T-cell (primary cell): ENCODE data around the gene ABCF2. TPM values are rescaled to one million over a fixed set of nuclear protein-coding genes. Genes with fewer than 3 reads are reported as not detected.

Source experiments
- ATAC-seq, 4 experiments: fragments of 200-7000 bp in 3 of 4; fragments of 150-1000 bp in 1 of 4; cut with Tn5 transposase; replicated peaks in 1 of 4; 1 replicate in 3 of 4; 2 replicates in 1 of 4; pipeline ENCODE4 v1.10.0; 2021; ENCODE audit warnings: moderate library complexity in 3 of 4, mild to moderate bottlenecking in 2 of 4, moderate number of reproducible peaks in 1 of 4
- CTCF ChIA-PET, 2 donors: fragments of 300-600 bp; sonication (Branson Sonifier 250); formaldehyde crosslinking; loops; one replicate each; lab custom pipeline; 2022; ENCODE audit warnings: antibody characterized with exemption in 2 of 2; lab: Charles Lee
- POLR2A ChIA-PET, 2 donors: fragments of 300-600 bp; sonication (Branson Sonifier 250); formaldehyde crosslinking; loops; one replicate each; lab custom pipeline; 2022; ENCODE audit warnings: antibody characterized with exemption in 2 of 2; lab: Charles Lee
- DNase-seq, 35 experiments: peaks; one replicate each; pipeline versions ENCODE4 v3.0.0 to v3.0.0-alpha.2; 2013 to 2023
- H3K27ac ChIP-seq: one replicate; pipeline ENCODE4 v1.5.1; 2013; ENCODE audit warnings: low read length
- H3K27me3 ChIP-seq, 2 experiments: replicated peaks in 1 of 2; 1 replicate in 1 of 2; 2 replicates in 1 of 2; pipeline versions ENCODE4 v1.6.1 to v1.7.0; 2013; ENCODE audit warnings: low read length in 1 of 2, mixed read lengths in 1 of 2; ENCODE audit not compliant: control insufficient read depth in 2 of 2, insufficient read depth in 2 of 2; ENCODE audit errors: extremely low read depth in 1 of 2
- H3K36me3 ChIP-seq, 2 donors: 1 replicate in 1 of 2; 2 replicates in 1 of 2; pipeline versions ENCODE4 v1.6.1 to v1.7.0; 2013; ENCODE audit warnings: low read length in 1 of 2; ENCODE audit not compliant: control insufficient read depth in 2 of 2, insufficient read depth in 1 of 2; ENCODE audit errors: extremely low read depth in 1 of 2
- H3K4me1 ChIP-seq, 2 experiments: 1 replicate in 1 of 2; 2 replicates in 1 of 2; pipeline versions ENCODE4 v1.6.1 to v1.7.0; 2013; ENCODE audit warnings: low read length in 2 of 2, mixed read lengths in 1 of 2; ENCODE audit not compliant: insufficient read depth in 2 of 2, control insufficient read depth in 1 of 2; ENCODE audit errors: extremely low read depth in 1 of 2
- H3K4me3 ChIP-seq, 2 donors: 1 replicate in 1 of 2; 2 replicates in 1 of 2; pipeline versions ENCODE4 v1.5.1 to v1.7.0; 2013; ENCODE audit warnings: mild to moderate bottlenecking in 2 of 2, low read length in 1 of 2, moderate library complexity in 1 of 2; ENCODE audit not compliant: control insufficient read depth in 1 of 2; ENCODE audit errors: extremely low read depth in 1 of 2
- H3K9me3 ChIP-seq: 2 replicates; pipeline ENCODE4 v1.7.0; 2013
- H3K27ac Mint-ChIP-seq, 2 donors: one replicate each; pipeline ENCODE4 v1.8.0; 2020 to 2021; ENCODE audit warnings: mild to moderate bottlenecking in 2 of 2, mixed read lengths in 2 of 2
- H3K27me3 Mint-ChIP-seq, 2 donors: one replicate each; pipeline ENCODE4 v1.8.0; 2021 to 2022; ENCODE audit warnings: mixed read lengths in 2 of 2
- H3K36me3 Mint-ChIP-seq: one replicate; pipeline ENCODE4 v1.8.0; 2021; ENCODE audit warnings: mixed read lengths
- H3K4me1 Mint-ChIP-seq, 3 donors: one replicate each; pipeline ENCODE4 v1.8.0; 2020 to 2022; ENCODE audit warnings: mixed read lengths in 3 of 3, mild to moderate bottlenecking in 1 of 3
- H3K4me3 Mint-ChIP-seq, 3 donors: one replicate each; pipeline ENCODE4 v1.8.0; 2020 to 2022; ENCODE audit warnings: mild to moderate bottlenecking in 3 of 3, mixed read lengths in 3 of 3, moderate library complexity in 3 of 3
- H3K9me3 Mint-ChIP-seq, 3 donors: one replicate each; pipeline ENCODE4 v1.8.0; 2020 to 2022; ENCODE audit warnings: mixed read lengths in 3 of 3
- WGBS: methylation state at CpG from one replicate; pipeline ENCODE4 v1.1.5; 2013; ENCODE audit warnings: missing lambda C conversion rate; ENCODE audit not compliant: insufficient coverage; 5-methylcytosine and 5-hydroxymethylcytosine counted together
- total RNA-seq, 35 experiments: library from RNA in 6 of 35; stranded (reverse) in 6 of 35; fragments of 120-200 nt in 1 of 35; gene quantifications; one replicate each; pipeline versions ENCODE4 v1.2.1 to v1.2.4 and lab custom pipeline; 2013 to 2026

The ABCF2 gene
- total RNA-seq, 5 donors from 2014 or later (not counting 1 experiment from before 2014, with no cell fraction given): 22.9 to 39.7 (median 38.8) TPM

DNA sequence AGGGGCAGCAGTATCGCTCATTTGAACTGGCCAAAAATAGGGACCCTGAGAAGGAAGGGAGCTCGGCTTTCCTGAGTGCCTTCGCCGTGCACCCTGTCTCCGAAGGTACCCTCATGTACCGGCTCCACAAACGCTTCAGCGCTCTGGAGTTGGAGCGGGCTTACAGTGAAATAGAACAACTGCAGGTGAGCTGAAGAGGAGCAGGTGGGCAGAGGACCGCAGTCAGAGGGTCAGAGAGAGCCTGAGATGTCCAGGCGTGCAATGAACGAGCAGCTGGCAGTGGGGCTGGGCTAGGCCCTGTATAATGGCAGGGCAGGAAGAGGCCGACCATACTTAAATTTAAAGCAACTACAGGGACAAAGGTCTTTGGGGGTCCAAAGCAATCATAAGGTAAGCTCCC lies 9.4 kb upstream of the ABCF2 start:
- Histone ChIP-seq H3K4me1 (peaks cover 6 to 33% of the 10 kb centered on the region in 2 experiments), H3K9me3 (no peaks in the 10 kb centered on the region), H3K4me3 (no peak overlapping the region), H3K27me3 (no peaks in the 10 kb centered on the region), H3K27ac (no peak overlapping the region), H3K36me3 (peaks cover 6 to 53% of the 10 kb centered on the region in 2 donors)
- DNase-seq: no peak
- ChIA-PET CTCF (interaction anchor here (0.7 kb wide), 2 partner anchors 10 to 11 kb away, joined by 3 read pairs; no protein-coding TSS in a partner anchor), POLR2A (interaction anchor here in 1 of 2 donors (0.6 kb wide), 1 partner anchor 1228 kb away, joined by 3 read pairs; no protein-coding TSS in a partner anchor)
- 98% methylated on average over 11 of the region's 13 CpGs for WGBS
- Mint-ChIP-seq H3K4me3 (no peak overlapping the region), H3K27me3 (no peaks in the 10 kb centered on the region), H3K27ac (no peak overlapping the region), H3K9me3 (no peaks in the 10 kb centered on the region), H3K4me1 (peaks cover 36 to 37% (median 37%) of the 10 kb centered on the region in 3 donors), H3K36me3 (peaks cover 9% of the 10 kb centered on the region)
- ATAC-seq: no peak

DNA sequence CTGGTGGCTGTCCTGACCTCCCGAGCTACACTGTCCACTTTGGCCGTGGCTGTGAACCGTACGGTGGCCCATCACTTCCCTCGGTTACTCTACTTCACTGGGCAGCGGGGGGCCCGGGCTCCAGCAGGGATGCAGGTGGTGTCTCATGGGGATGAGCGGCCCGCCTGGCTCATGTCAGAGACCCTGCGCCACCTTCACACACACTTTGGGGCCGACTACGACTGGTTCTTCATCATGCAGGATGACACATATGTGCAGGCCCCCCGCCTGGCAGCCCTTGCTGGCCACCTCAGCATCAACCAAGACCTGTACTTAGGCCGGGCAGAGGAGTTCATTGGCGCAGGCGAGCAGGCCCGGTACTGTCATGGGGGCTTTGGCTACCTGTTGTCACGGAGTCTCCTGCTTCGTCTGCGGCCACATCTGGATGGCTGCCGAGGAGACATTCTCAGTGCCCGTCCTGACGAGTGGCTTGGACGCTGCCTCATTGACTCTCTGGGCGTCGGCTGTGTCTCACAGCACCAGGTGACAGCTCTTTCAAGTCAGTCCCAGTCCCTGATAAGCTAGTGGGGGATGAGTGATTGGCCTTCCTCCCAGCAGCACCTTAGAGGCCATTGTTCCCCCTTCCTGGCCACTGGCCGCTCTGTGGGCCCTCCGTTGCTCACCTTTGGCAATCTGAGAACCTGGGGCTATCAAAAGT lies 8.2 kb upstream of the ABCF2 start:
- Mint-ChIP-seq H3K4me3 (peak overlapping the region in 2 of 3 donors; percentile 3 to 96), H3K27me3 (no peaks in the 10 kb centered on the region), H3K9me3 (no peaks in the 10 kb centered on the region), H3K27ac (no peak overlapping the region), H3K36me3 (peaks cover 9% of the 10 kb centered on the region), H3K4me1 (peaks cover 36 to 41% (median 38%) of the 10 kb centered on the region in 3 donors)
- ChIA-PET CTCF (no interaction called here), POLR2A (interaction anchor here in 1 of 2 donors (1.0 kb wide), 1 partner anchor 13 kb away, joined by 7 read pairs; no protein-coding TSS in a partner anchor)
- H3K4me3 ChIP-seq: no peak overlapping the region
- ATAC-seq (no peak), DNase-seq (no peak)
- H3K9me3 ChIP-seq: no peaks in the 10 kb centered on the region
- H3K36me3 ChIP-seq: peaks cover 6 to 53% of the 10 kb centered on the region in 2 donors
- no peaks in the 10 kb centered on the region for H3K27me3 ChIP-seq
- 97% methylated on average over 27 of the region's 28 CpGs for WGBS
- peaks cover 6 to 33% of the 10 kb centered on the region in 2 experiments for H3K4me1 ChIP-seq
- H3K27ac ChIP-seq: no peak overlapping the region

DNA sequence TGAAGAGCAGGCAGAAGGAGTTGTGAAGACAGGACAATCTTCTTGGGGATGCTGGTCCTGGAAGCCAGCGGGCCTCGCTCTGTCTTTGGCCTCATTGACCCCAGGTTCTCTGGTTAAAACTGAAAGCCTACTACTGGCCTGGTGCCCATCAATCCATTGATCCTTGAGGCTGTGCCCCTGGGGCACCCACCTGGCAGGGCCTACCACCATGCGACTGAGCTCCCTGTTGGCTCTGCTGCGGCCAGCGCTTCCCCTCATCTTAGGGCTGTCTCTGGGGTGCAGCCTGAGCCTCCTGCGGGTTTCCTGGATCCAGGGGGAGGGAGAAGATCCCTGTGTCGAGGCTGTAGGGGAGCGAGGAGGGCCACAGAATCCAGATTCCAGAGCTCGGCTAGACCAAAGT lies 6.8 kb upstream of the ABCF2 start:
- no peak for DNase-seq

DNA sequence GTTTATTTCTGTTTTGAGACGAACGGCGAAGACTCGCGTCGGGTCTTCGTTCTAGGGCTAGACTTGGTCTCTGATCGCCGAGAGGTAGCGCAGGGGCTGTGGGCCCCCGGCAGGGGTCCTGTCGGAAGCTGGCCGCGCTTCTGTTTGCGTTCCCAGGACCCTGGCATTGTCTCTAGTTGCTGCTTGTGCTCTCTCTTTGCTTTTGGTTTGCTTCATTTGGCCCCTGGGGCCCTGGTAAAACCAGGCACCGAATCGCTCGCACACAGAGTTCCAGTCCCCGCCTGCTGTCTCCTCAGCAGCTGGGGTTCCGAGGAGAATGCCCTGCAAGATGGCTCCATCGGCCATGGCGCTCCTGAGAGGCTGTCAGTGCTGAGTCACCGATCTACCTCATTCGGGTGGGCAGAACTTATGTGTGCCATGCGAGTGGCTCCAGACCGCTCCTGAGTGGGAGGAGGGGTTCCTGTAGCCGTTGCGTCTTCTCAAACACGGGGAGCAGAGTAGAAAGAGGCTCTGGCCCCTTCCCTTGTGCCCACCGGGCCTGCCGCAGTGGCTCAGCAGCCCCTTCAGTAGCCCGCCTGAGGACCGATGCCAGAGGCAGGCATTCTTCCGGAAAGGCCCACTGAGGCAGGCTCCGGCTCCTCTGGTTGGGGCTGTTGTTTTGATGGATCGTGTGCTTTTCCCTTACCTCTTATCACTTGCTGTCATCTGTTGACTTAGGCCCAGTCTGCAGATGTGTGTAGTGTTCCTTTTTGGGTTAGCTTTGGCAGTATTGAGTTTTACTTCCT lies 6.1 kb upstream of the ABCF2 start:
- WGBS: under 1% methylated on average over 27 of the region's 36 CpGs
- POLR2A ChIA-PET: interaction anchor here in 1 of 2 donors (1.0 kb wide), 1 partner anchor 10 kb away, joined by 3 read pairs; no protein-coding TSS in a partner anchor
- peak overlapping the region; percentile 65 to 95 for H3K4me3 ChIP-seq
- H3K36me3 ChIP-seq: peaks cover 6 to 41% of the 10 kb centered on the region in 2 donors
- peak overlapping the region; percentile 95 for H3K27ac Mint-ChIP-seq
- H3K27me3 Mint-ChIP-seq: no peaks in the 10 kb centered on the region
- peak overlapping the region; percentile 96 to 100 (median 99) for H3K4me3 Mint-ChIP-seq
- DNase-seq (peak in 32 of 35 experiments; percentile 29 to 72 (median 50)), ATAC-seq (peak; percentile 56 to 61 (median 57))
- CTCF ChIA-PET: interaction anchor here in 1 of 2 donors (0.9 to 1.8 kb wide), 3 partner anchors 11 kb away, joined by 3 to 8 read pairs (median 5); no protein-coding TSS in a partner anchor
- H3K36me3 Mint-ChIP-seq: peaks cover 9% of the 10 kb centered on the region
- peaks cover 40 to 42% (median 40%) of the 10 kb centered on the region in 3 donors for H3K4me1 Mint-ChIP-seq
- H3K9me3 ChIP-seq: no peaks in the 10 kb centered on the region
- H3K27me3 ChIP-seq: no peaks in the 10 kb centered on the region
- peak overlapping the region; percentile 40 for H3K27ac ChIP-seq
- H3K9me3 Mint-ChIP-seq: no peaks in the 10 kb centered on the region
- peaks cover 6 to 33% of the 10 kb centered on the region in 2 experiments for H3K4me1 ChIP-seq

More for the DNA sequence above, 6.8 kb upstream of the ABCF2 start:
- Histone ChIP-seq H3K27ac (no peak overlapping the region), H3K36me3 (peaks cover 6 to 47% of the 10 kb centered on the region in 2 donors), H3K4me3 (peak overlapping the region in 1 of 2 donors; percentile 65), H3K9me3 (no peaks in the 10 kb centered on the region), H3K27me3 (no peaks in the 10 kb centered on the region), H3K4me1 (peaks cover 6 to 33% of the 10 kb centered on the region in 2 experiments)
- Mint-ChIP-seq H3K4me3 (peak overlapping the region; percentile 96 to 100 (median 99)), H3K27ac (peak overlapping the region; percentile 95), H3K36me3 (peaks cover 9% of the 10 kb centered on the region), H3K4me1 (peaks cover 36 to 41% (median 38%) of the 10 kb centered on the region in 3 donors), H3K27me3 (no peaks in the 10 kb centered on the region), H3K9me3 (no peaks in the 10 kb centered on the region)
- WGBS: 97% methylated on average over 3 of the region's 9 CpGs
- ATAC-seq: no peak
- CTCF ChIA-PET: interaction anchor here in 1 of 2 donors (1.8 kb wide), 1 partner anchor 10 kb away, joined by 5 read pairs; no protein-coding TSS in a partner anchor
- POLR2A ChIA-PET: interaction anchor here (1.0 kb wide), 2 partner anchors 10 to 12 kb away, joined by 3 to 7 read pairs; no protein-coding TSS in a partner anchor

DNA sequence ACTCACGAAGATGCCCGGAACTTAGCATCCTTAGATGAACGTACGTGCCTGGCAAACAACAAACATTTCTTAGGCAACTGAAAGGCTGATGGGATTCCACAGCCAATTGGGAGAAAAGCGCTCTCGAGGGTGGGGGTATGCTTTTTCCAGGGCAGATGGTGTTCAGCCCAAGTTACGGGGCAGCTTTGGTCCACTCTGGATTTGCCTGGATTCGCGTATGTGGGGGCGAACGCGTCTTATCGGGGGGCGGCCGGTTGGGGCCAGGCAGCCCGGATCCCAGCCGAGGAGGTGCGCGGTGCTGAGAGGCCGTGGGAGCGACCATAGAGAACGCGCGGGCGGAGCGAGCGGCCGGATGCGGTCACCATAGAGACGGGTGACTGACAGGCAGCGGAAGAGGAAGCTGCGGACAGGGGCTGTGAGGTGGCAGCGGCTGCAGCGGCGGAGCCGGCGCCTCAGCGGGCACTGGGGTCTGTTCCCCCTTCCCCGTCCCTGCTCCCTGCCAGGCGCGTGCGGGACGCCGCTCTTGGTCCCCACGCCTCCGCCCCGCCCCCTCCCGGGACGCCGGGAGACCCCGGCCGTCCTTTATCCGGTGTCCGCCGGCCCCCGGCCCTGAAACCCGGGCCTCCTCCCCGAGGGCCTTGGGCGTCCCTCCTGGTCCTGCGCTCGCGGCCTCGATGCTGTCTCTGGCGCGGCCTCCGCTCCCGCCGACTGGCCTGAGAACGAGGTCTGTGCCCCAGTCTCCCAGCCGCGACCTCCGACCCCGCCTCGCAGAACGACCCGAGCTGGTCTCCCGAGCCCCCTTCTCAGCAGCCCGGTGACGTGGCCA lies 5.3 kb upstream of the ABCF2 start, which contains the start of gene CHPF2:
Gene CHPF2, plus strand, starts transcription at position 393 of the 826 bp plus-strand sequence. CDS start 1,529 bp downstream, outside the sequence.
- Histone ChIP-seq H3K4me1 (peaks cover 6 to 41% of the 10 kb centered on the region in 2 experiments), H3K9me3 (no peaks in the 10 kb centered on the region), H3K27me3 (no peaks in the 10 kb centered on the region), H3K27ac (peak within 1 kb of the TSS; percentile 68), H3K36me3 (peaks cover 6 to 33% of the 10 kb centered on the region in 2 donors), H3K4me3 (peak within 1 kb of the TSS; percentile 65 to 95)
- peaks cover 46 to 48% (median 47%) of the 10 kb centered on the region in 3 donors for H3K4me1 Mint-ChIP-seq
- peak; percentile 89 to 93 (median 90) for ATAC-seq
- peak within 1 kb of the TSS; percentile 96 to 100 (median 99) for H3K4me3 Mint-ChIP-seq
- POLR2A ChIA-PET: no interaction called here
- no peaks in the 10 kb centered on the region for H3K9me3 Mint-ChIP-seq
- CTCF ChIA-PET: interaction anchor here in 1 of 2 donors (0.9 to 1.6 kb wide), 2 partner anchors 11 kb away, joined by 3 to 8 read pairs; no protein-coding TSS in a partner anchor
- under 1% methylated on average over 77 of the region's 79 CpGs for WGBS
- peaks cover 9% of the 10 kb centered on the region for H3K36me3 Mint-ChIP-seq
- H3K27ac Mint-ChIP-seq: peak within 1 kb of the TSS; percentile 96 to 98
- H3K27me3 Mint-ChIP-seq: no peaks in the 10 kb centered on the region
- peak; percentile 78 to 93 (median 85) for DNase-seq
